Upper lobe of left lung (tissue), 6 donors: ENCODE results near the gene MCUB. TPM values are rescaled to one million over a fixed set of nuclear protein-coding genes. Genes with fewer than 3 reads are reported as not detected.
"Not testable (repeated sequence)": the region's sequence is repeated elsewhere in the genome, so short reads cannot be mapped to it uniquely, and the experiment has no call there.

ENCODE experiments used
- ATAC-seq, 2 donors: fragments of 200-7000 bp; cut with Tn5 transposase; one replicate each; pipeline ENCODE4 v1.9.1; 2022; ENCODE audit warnings: mild to moderate bottlenecking in 2 of 2, moderate library complexity in 2 of 2; ENCODE audit not compliant: low FRiP score in 2 of 2
- DNase-seq, 2 donors: peaks; one replicate each; pipeline ENCODE4 v3.0.0-alpha.2; 2019 to 2020
- H3K27ac ChIP-seq, 4 donors: fragments of 200-600 bp; sonication (generic); one replicate each; pipeline ENCODE4 v1.5.1; 2016 to 2019
- H3K27me3 ChIP-seq, 4 donors: fragments of 200-600 bp; sonication (generic); one replicate each; pipeline ENCODE4 v1.5.1; 2017 to 2019
- H3K36me3 ChIP-seq, 4 donors: fragments of 200-600 bp; sonication (generic); one replicate each; pipeline ENCODE4 v1.5.1; 2016 to 2019
- H3K4me1 ChIP-seq, 4 donors: fragments of 200-600 bp; sonication (generic); one replicate each; pipeline ENCODE4 v1.5.1; 2018 to 2019
- H3K4me3 ChIP-seq, 4 donors: fragments of 200-600 bp; sonication (generic); one replicate each; pipeline ENCODE4 v1.5.1; 2017 to 2019; ENCODE audit warnings: mild to moderate bottlenecking in 2 of 4, moderate library complexity in 1 of 4
- H3K9me3 ChIP-seq, 4 donors: fragments of 200-600 bp; sonication (generic); one replicate each; pipeline ENCODE4 v1.5.1; 2018 to 2019
- EP300 ChIP-seq, 4 donors: sonication (generic); formaldehyde crosslinking; IDR thresholded peaks; one replicate each; pipeline ENCODE4 v1.5.1; 2017; ENCODE audit warnings: antibody characterized with exemption in 4 of 4, control low read depth in 2 of 4
- POLR2A ChIP-seq, 4 donors: fragments of 450-650 bp; IDR thresholded peaks; one replicate each; pipeline ENCODE4 v1.5.1; 2016 to 2017; ENCODE audit warnings: antibody characterized with exemption in 4 of 4, mild to moderate bottlenecking in 2 of 4
- POLR2AphosphoS5 ChIP-seq, 2 donors: sonication (generic); formaldehyde crosslinking; IDR thresholded peaks; one replicate each; pipeline ENCODE4 v1.5.1; 2017; ENCODE audit warnings: antibody characterized with exemption in 2 of 2
- WGBS, 2 donors: methylation state at CpG; one replicate each; pipeline ENCODE4 v1.1.5; 2017 to 2018; 5-methylcytosine and 5-hydroxymethylcytosine counted together
- total RNA-seq, 6 donors: library from RNA; depleted of rRNA in 4 of 6; stranded (reverse); fragments of >200 nt in 4 of 6; gene quantifications; one replicate each; pipeline versions ENCODE4 v1.1.0 to v1.2.1, GENCODE V29; 2016 to 2021
- TF ChIP-seq, protein P1 (sequence below), 6 experiments: fragments of 450-650 bp in 4 of 6; fragments of 200-600 bp in 2 of 6; sonication (generic) in 2 of 6; IDR thresholded peaks; one replicate each; pipeline ENCODE4 v1.5.1; 2016 to 2019; ENCODE audit warnings: antibody characterized with exemption in 6 of 6
- donor health status: DM: no; HTN: no; CAD: no; lungs with moderate emphysema.
- donor health status: DM: no; HTN: yes; CAD: no; lungs with severe emphysema.

MCUB gene
- total RNA-seq, 6 donors from 2014 or later, result 8.8 to 37.9 (median 19.4) TPM

DNA sequence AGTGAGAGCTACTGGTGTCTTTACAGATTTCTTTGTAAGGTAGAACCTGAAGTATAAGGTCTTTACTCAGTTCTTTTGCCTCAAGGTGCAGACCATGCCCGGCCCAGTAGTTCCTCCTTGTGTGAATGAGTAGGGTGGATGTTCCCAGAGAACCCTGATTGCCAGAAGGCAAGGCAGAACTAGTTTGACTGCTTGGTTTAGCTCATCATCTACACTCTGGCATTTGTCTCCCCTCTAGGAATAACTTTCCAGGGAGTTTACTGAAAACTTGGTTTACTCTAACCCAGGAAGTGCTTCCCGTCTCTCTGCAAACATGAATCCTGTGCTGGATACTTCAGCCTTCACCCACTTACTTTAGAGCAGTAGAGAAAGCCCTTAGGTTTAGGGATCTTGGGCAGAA, 29.1 kb downstream of the MCUB start:
- H3K36me3 ChIP-seq, result no peaks in the 10 kb centered on the region
- H3K27ac ChIP-seq, result no peak overlapping the region
- no peaks in the 10 kb centered on the region for H3K9me3 ChIP-seq
- no peak overlapping the region for H3K4me3 ChIP-seq
- peaks cover 0 to 4% (median 0%) of the 10 kb centered on the region in 4 donors for H3K4me1 ChIP-seq
- no peaks in the 10 kb centered on the region for H3K27me3 ChIP-seq
- 66 to 68% methylated on average over 2 of the region's 2 CpGs for WGBS, 2 donors
- ATAC-seq (no peak), DNase-seq (no peak)
- TF ChIP-seq, protein P1, sequence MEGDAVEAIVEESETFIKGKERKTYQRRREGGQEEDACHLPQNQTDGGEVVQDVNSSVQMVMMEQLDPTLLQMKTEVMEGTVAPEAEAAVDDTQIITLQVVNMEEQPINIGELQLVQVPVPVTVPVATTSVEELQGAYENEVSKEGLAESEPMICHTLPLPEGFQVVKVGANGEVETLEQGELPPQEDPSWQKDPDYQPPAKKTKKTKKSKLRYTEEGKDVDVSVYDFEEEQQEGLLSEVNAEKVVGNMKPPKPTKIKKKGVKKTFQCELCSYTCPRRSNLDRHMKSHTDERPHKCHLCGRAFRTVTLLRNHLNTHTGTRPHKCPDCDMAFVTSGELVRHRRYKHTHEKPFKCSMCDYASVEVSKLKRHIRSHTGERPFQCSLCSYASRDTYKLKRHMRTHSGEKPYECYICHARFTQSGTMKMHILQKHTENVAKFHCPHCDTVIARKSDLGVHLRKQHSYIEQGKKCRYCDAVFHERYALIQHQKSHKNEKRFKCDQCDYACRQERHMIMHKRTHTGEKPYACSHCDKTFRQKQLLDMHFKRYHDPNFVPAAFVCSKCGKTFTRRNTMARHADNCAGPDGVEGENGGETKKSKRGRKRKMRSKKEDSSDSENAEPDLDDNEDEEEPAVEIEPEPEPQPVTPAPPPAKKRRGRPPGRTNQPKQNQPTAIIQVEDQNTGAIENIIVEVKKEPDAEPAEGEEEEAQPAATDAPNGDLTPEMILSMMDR (IDR thresholded peaks at IDR 0.05), result no peak
- no peak for TF ChIP-seq POLR2A (IDR thresholded peaks at IDR 0.05)
- no peak for TF ChIP-seq POLR2AphosphoS5 (IDR thresholded peaks at IDR 0.05)
- no peak for TF ChIP-seq EP300 (IDR thresholded peaks at IDR 0.05)

DNA sequence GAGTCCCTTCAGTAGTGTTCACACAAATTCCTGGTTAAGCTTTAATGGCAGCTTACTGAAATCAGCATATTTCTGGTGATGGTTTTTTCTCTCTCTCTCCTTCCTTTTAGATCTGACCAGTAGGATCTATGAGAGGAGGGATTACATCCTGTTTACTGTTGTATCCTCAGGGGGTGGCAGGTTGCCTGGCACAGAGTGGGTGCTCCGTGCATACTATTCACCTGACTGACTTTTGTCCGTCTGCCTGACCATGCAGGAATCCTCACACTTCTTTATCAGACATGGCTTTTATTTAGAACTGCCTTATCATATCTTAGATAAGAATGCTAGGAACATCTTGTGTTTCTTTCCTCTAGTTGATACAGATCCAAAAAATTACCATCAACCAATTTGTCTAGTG, 29.6 kb downstream of the MCUB start:
- 34 to 66% methylated on average over 2 of the region's 2 CpGs for WGBS, 2 donors
- Histone ChIP-seq H3K36me3 (no peaks in the 10 kb centered on the region), H3K27me3 (no peaks in the 10 kb centered on the region), H3K9me3 (no peaks in the 10 kb centered on the region), H3K4me1 (peaks cover 0 to 4% (median 0%) of the 10 kb centered on the region in 4 donors), H3K4me3 (no peak overlapping the region), H3K27ac (no peak overlapping the region)
- DNase-seq (no peak), ATAC-seq (no peak)
- TF ChIP-seq, protein P1 (IDR thresholded peaks at IDR 0.05), result no peak
- no peak for TF ChIP-seq POLR2A (IDR thresholded peaks at IDR 0.05)
- TF ChIP-seq EP300 (IDR thresholded peaks at IDR 0.05), result no peak
- no peak for TF ChIP-seq POLR2AphosphoS5 (IDR thresholded peaks at IDR 0.05)

DNA sequence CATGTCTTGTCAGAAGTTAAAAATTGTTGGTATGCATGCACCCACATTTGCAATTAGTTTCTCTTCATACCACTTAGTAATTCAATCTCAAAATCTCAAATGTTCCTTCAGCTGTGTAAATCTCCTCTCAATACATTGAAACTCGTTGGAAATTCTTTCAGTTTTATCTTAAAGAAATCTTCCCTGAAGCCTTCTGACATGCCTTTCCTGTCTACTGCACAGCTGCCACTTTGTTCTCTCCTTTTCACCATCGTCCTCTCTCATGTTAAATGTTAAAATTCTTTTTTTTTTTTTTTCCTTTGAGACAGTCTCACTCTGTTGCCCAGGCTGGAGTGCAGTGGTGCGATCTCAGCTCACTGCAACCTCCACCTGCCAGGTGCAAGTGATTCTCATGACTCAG, 30.9 kb downstream of the MCUB start:
- Histone ChIP-seq H3K27me3 (no peaks in the 10 kb centered on the region), H3K27ac (no peak overlapping the region), H3K9me3 (no peaks in the 10 kb centered on the region), H3K4me1 (peaks cover 0 to 4% (median 0%) of the 10 kb centered on the region in 4 donors), H3K36me3 (no peaks in the 10 kb centered on the region), H3K4me3 (no peak overlapping the region)
- TF ChIP-seq EP300 (IDR thresholded peaks at IDR 0.05) (no peak), POLR2A (IDR thresholded peaks at IDR 0.05) (no peak), POLR2AphosphoS5 (IDR thresholded peaks at IDR 0.05) (no peak)
- TF ChIP-seq, protein P1 (IDR thresholded peaks at IDR 0.05), result no peak
- 67 to 76% methylated on average over 3 of the region's 3 CpGs for WGBS, 2 donors
- ATAC-seq (no peak), DNase-seq (no peak)

DNA sequence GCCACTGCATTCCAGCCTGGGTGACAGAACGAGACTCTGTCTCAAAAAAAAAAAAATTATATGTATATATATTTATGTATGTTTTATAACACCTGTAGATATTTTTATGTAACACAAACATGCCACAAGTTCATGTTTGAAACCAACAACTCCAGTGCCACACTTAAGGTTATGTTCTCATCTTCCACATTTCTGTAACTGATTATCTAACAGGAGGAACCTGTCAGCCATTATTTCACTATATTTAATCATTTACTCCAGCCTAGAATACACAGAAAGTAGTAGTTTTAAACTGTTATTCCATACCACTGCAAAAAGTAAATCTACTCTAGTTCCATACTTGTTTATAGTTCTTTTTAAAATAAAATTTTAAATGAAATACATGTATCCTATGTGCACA, 32.3 kb downstream of the MCUB start:
- no peaks in the 10 kb centered on the region for H3K36me3 ChIP-seq
- H3K27ac ChIP-seq, result no peak overlapping the region
- ATAC-seq (no peak), DNase-seq (no peak)
- TF ChIP-seq EP300 (IDR thresholded peaks at IDR 0.05) (no peak), POLR2AphosphoS5 (IDR thresholded peaks at IDR 0.05) (no peak), POLR2A (IDR thresholded peaks at IDR 0.05) (no peak)
- TF ChIP-seq, protein P1 (IDR thresholded peaks at IDR 0.05), result no peak
- WGBS, 2 donors, result 100% methylated on average over 1 of the region's 1 CpG
- peaks cover 0 to 4% (median 0%) of the 10 kb centered on the region in 4 donors for H3K4me1 ChIP-seq
- no peaks in the 10 kb centered on the region for H3K27me3 ChIP-seq
- H3K4me3 ChIP-seq, result no peak overlapping the region
- H3K9me3 ChIP-seq, result no peaks in the 10 kb centered on the region

DNA sequence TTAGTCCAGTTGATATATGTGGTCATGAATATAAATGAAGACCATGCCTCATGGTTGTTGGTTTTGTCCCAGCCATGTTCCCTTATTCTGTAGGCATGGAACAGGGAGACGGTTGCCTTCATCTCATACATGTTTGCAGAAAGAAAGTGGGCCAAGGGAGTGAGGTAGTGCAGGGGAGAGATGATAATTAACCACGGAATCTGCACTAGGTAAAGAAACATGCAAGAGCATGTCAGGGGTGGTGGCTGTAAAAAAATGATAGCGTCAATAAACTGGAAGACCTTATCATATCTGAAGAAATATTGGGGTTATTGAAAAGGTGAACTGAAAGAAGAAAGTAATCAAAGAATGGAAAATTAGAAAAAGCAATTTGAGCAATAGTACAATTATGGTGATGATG, 35.1 kb downstream of the MCUB start:
- not testable (repeated sequence) for H3K4me3 ChIP-seq, DNase-seq, ATAC-seq, H3K4me1 ChIP-seq, H3K27ac ChIP-seq, H3K27me3 ChIP-seq, H3K9me3 ChIP-seq, H3K36me3 ChIP-seq
- WGBS, 2 donors, result 76 to 88% methylated on average over 3 of the region's 3 CpGs

DNA sequence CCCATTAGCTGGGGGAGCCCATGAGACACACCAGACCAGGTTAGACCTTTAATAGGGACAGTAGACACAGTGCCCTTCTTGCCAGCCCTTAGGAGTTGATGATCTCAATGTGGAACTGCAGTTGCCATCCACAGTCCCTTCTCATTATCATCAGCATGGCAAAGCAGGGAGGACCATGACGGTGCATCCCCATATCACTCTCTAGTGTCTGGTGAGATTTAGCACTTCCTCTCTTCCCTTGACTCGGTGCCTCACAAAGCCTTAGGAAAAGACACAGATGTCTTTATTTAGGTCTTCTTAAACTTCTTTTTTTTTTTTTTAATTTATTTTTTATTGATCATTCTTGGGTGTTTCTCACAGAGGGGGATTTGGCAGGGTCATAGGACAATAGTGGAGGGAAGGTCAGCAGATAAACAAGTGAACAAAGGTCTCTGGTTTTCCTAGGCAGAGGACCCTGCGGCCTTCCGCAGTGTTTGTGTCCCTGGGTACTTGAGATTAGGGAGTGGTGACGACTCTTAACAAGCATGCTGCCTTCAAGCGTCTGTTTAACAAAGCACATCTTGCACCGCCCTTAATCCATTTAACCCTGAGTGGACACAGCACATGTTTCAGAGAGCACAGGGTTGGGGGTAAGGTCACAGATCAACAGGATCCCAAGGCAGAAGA, 36.5 kb downstream of the MCUB start:
- not testable (repeated sequence) for H3K4me1 ChIP-seq, ATAC-seq, H3K27ac ChIP-seq, H3K4me3 ChIP-seq, H3K27me3 ChIP-seq, DNase-seq, H3K36me3 ChIP-seq, H3K9me3 ChIP-seq
- WGBS, 2 donors, result 75 to 84% methylated on average over 2 of the region's 7 CpGs
